Panc1 (cell line): Measurements from ENCODE around the gene CPT1B. TPM values are rescaled to one million over a fixed set of nuclear protein-coding genes. Genes with fewer than 3 reads are reported as not detected.
"Not testable (repeated sequence)": the region's sequence is repeated elsewhere in the genome, so short reads cannot be mapped to it uniquely, and the experiment has no call there.

ENCODE experiments used
- ATAC-seq: fragments of 200-7000 bp; cut with Tn5 transposase; 2 replicates; pipeline ENCODE4 v1.9.1; 2020; ENCODE audit warnings: mild to moderate bottlenecking, moderate library complexity
- BruUV-seq: library from RNA; stranded (reverse); fragments of 400-500 nt; replicated peaks from 2 replicates; lab custom pipeline; 2021; lab: Mats Ljungman, UMichigan
- CTCF ChIA-PET: fragments of 300-600 bp; sonication (Branson Sonifier 250); formaldehyde crosslinking; loops from one replicate; lab custom pipeline; 2022; ENCODE audit warnings: antibody characterized with exemption; lab: Charles Lee
- POLR2A ChIA-PET: fragments of 300-600 bp; sonication (Branson Sonifier 250); formaldehyde crosslinking; loops from one replicate; lab custom pipeline; 2022; ENCODE audit warnings: antibody characterized with exemption; lab: Charles Lee
- DNase-seq: peaks from one replicate; pipeline ENCODE4 v3.0.0-alpha.2; 2010; ENCODE audit warnings: low read depth, low spot score
- H3K27ac ChIP-seq: 2 replicates; pipeline ENCODE4 v1.5.1; 2011; ENCODE audit warnings: mild to moderate bottlenecking, low read length, inconsistent platforms
- H3K27me3 ChIP-seq: fragments of 200-500 bp; sonication (Bioruptor generic); 2 replicates; pipeline ENCODE4 v1.6.0; 2014; ENCODE audit warnings: low read length, inconsistent platforms; ENCODE audit not compliant: control insufficient read depth, insufficient read depth
- H3K36me3 ChIP-seq: fragments of 200-500 bp; sonication (Bioruptor generic); 2 replicates; pipeline ENCODE4 v1.5.1; 2014; ENCODE audit warnings: inconsistent platforms, mild to moderate bottlenecking, low read length, moderate library complexity; ENCODE audit not compliant: control insufficient read depth, insufficient read depth
- H3K4me1 ChIP-seq: 2 replicates; pipeline ENCODE4 v1.5.1; 2011; ENCODE audit warnings: inconsistent platforms, mild to moderate bottlenecking, low read length, moderate library complexity; ENCODE audit not compliant: control insufficient read depth, insufficient read depth
- H3K4me3 ChIP-seq, 2 experiments: 2 replicates each; pipeline ENCODE4 v1.5.1; 2011 to 2012; ENCODE audit warnings: low read depth in 2 of 2, low read length in 2 of 2, mild to moderate bottlenecking in 2 of 2, inconsistent platforms in 1 of 2, moderate library complexity in 1 of 2
- H3K9me3 ChIP-seq: fragments of 200-500 bp; sonication (Bioruptor generic); 2 replicates; pipeline ENCODE4 v1.5.1; 2014; ENCODE audit warnings: low read depth, mild to moderate bottlenecking, inconsistent platforms, low read length, moderate library complexity; ENCODE audit not compliant: control insufficient read depth, insufficient read depth
- POLR2AphosphoS5 ChIP-seq: IDR thresholded peaks from 2 replicates; pipeline ENCODE4 v1.6.1; 2012; ENCODE audit warnings: mild to moderate bottlenecking, low read depth, low read length, moderate library complexity
- SIN3A ChIP-seq: IDR thresholded peaks from 2 replicates; pipeline ENCODE4 v1.6.1; 2012; ENCODE audit warnings: low read depth, mild to moderate bottlenecking, low read length, moderate library complexity, borderline replicate concordance; ENCODE audit not compliant: insufficient read depth
- TCF7L2 ChIP-seq: IDR thresholded peaks from 2 replicates; pipeline ENCODE4 v1.6.1; 2011; ENCODE audit warnings: mild to moderate bottlenecking, low read depth, low read length, inconsistent platforms
- in situ Hi-C: cut with HindIII; loops from 2 replicates; pipeline ENCODE4 v1.10.0; 2016; ENCODE audit warnings: low sequenced_read_pairs, low pct_unique_long_range_greater_than_20kb
- intact Hi-C: fragments of 100-400 bp; cut with micrococcal nuclease; formaldehyde crosslinking; loops from one replicate; pipeline ENCODE4 v1.10.0; 2022; ENCODE audit not compliant: unreplicated experiment
- total RNA-seq: library from RNA; stranded (reverse); gene quantifications from one replicate; pipeline ENCODE4 v1.2.1, GENCODE V29; 2021; ENCODE audit not compliant: unreplicated experiment
- TF ChIP-seq, protein P1 (sequence below): fragments of 450-650 bp; IDR thresholded peaks from 2 replicates; pipeline ENCODE4 v1.5.1; 2017; ENCODE audit warnings: mild to moderate bottlenecking
- TF ChIP-seq, protein P2 (sequence below), 2 experiments: IDR thresholded peaks; 2 replicates each; pipeline ENCODE4 v1.6.1; 2011 to 2012; ENCODE audit warnings: low read depth in 2 of 2, control low read depth in 1 of 2, low read length in 1 of 2, mild to moderate bottlenecking in 1 of 2, moderate library complexity in 1 of 2; ENCODE audit not compliant: insufficient read depth in 1 of 2

Gene CPT1B
- total RNA-seq, 1 experiment from 2014 or later: 18.4 TPM

GRCh38 chr22:50521710-50522109 lies 56.5 kb downstream of the CPT1B start:
- Histone ChIP-seq H3K4me1 (no peaks in the 10 kb centered on the region), H3K9me3 (no peaks in the 10 kb centered on the region), H3K4me3 (no peak overlapping the region), H3K27ac (no peak overlapping the region), H3K27me3 (no peaks in the 10 kb centered on the region), H3K36me3 (no peaks in the 10 kb centered on the region; the same call in 1 of the 2 replicates)
- no TSS peak for BruUV-seq
- TF ChIP-seq, protein P1, sequence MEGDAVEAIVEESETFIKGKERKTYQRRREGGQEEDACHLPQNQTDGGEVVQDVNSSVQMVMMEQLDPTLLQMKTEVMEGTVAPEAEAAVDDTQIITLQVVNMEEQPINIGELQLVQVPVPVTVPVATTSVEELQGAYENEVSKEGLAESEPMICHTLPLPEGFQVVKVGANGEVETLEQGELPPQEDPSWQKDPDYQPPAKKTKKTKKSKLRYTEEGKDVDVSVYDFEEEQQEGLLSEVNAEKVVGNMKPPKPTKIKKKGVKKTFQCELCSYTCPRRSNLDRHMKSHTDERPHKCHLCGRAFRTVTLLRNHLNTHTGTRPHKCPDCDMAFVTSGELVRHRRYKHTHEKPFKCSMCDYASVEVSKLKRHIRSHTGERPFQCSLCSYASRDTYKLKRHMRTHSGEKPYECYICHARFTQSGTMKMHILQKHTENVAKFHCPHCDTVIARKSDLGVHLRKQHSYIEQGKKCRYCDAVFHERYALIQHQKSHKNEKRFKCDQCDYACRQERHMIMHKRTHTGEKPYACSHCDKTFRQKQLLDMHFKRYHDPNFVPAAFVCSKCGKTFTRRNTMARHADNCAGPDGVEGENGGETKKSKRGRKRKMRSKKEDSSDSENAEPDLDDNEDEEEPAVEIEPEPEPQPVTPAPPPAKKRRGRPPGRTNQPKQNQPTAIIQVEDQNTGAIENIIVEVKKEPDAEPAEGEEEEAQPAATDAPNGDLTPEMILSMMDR: no peak
- TF ChIP-seq TCF7L2: no peak
- TF ChIP-seq, protein P2, sequence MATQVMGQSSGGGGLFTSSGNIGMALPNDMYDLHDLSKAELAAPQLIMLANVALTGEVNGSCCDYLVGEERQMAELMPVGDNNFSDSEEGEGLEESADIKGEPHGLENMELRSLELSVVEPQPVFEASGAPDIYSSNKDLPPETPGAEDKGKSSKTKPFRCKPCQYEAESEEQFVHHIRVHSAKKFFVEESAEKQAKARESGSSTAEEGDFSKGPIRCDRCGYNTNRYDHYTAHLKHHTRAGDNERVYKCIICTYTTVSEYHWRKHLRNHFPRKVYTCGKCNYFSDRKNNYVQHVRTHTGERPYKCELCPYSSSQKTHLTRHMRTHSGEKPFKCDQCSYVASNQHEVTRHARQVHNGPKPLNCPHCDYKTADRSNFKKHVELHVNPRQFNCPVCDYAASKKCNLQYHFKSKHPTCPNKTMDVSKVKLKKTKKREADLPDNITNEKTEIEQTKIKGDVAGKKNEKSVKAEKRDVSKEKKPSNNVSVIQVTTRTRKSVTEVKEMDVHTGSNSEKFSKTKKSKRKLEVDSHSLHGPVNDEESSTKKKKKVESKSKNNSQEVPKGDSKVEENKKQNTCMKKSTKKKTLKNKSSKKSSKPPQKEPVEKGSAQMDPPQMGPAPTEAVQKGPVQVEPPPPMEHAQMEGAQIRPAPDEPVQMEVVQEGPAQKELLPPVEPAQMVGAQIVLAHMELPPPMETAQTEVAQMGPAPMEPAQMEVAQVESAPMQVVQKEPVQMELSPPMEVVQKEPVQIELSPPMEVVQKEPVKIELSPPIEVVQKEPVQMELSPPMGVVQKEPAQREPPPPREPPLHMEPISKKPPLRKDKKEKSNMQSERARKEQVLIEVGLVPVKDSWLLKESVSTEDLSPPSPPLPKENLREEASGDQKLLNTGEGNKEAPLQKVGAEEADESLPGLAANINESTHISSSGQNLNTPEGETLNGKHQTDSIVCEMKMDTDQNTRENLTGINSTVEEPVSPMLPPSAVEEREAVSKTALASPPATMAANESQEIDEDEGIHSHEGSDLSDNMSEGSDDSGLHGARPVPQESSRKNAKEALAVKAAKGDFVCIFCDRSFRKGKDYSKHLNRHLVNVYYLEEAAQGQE (IDR thresholded peaks at IDR 0.05; ENCODE audit: insufficient read depth in 1 of 2, low read depth in 2 of 2, low read length in 1 of 2): no peak
- no peak for TF ChIP-seq SIN3A
- no peak for TF ChIP-seq POLR2AphosphoS5
- ATAC-seq (no peak), DNase-seq (no peak)
- in situ Hi-C loops: no loop called here
- intact Hi-C loops: no loop called here
- ChIA-PET CTCF (no interaction called here), POLR2A (no interaction called here)

DNA sequence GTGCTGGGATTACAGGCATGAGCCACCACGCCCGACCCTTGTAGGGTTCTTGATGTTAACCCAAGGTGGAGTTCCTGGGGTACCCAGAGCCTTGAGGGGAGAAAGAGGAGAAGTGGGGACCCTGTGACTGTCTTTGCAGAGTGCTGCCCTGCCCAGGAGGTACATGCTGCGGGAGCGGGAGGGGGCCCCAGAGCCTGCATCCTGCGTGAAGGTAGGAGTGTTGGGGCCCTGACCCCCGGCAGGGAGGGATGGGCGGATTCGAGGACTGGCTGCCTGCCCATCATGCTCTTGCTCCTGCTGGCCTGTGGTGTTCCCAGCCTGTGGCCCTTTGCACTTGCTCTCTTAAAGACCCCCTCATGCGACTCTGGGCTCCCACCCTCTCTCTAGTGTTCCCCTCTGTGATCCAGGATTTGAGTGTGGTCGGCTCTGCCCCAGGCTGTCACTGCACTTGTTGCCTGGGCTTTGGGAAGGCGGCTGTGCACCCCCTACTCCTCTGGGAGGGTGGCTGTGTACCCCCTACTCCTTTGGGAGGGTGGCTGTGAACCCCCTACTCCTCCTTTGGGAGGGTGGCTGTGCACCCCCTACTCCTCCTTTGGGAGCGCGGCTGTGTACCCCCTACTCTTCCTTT lies 57.3 kb downstream of the CPT1B start:
- no peak overlapping the region for H3K27ac ChIP-seq
- H3K9me3 ChIP-seq: no peaks in the 10 kb centered on the region
- ChIA-PET POLR2A (no interaction called here), CTCF (no interaction called here)
- H3K4me3 ChIP-seq: no peak overlapping the region
- H3K36me3 ChIP-seq: no peaks in the 10 kb centered on the region; the same call in 1 of the 2 replicates
- intact Hi-C loops (no loop called here), in situ Hi-C loops (no loop called here)
- ATAC-seq (no peak), DNase-seq (no peak)
- no peaks in the 10 kb centered on the region for H3K4me1 ChIP-seq
- H3K27me3 ChIP-seq: no peaks in the 10 kb centered on the region
- BruUV-seq: no TSS peak
- TF ChIP-seq, protein P1: no peak
- no peak for TF ChIP-seq TCF7L2
- no peak for TF ChIP-seq SIN3A
- no peak for TF ChIP-seq POLR2AphosphoS5
- TF ChIP-seq, protein P2 (IDR thresholded peaks at IDR 0.05; ENCODE audit: insufficient read depth in 1 of 2, low read depth in 2 of 2, low read length in 1 of 2): no peak

DNA sequence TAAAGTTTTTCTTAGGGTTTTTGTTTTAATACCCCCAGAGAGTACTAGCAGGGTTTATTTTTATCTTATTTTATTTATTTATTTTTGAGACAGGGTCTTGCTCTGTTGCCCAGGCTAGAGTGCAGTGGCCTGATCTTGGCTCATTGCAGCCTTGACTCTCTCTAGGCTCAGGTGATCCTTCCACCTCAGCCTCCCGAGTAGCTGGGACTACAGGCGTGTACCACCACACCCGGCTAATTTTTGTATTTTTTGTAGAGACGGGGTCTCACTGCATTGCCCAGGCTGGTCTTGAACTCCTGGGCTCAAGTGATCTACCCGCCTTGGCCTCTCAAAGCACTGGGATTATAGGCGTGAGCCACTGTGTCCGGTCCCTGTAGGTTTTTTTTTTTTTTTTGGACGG lies 58.0 kb downstream of the CPT1B start:
- POLR2A ChIA-PET, H3K27ac ChIP-seq, H3K36me3 ChIP-seq, intact Hi-C loops, H3K9me3 ChIP-seq, in situ Hi-C loops, H3K27me3 ChIP-seq, BruUV-seq, H3K4me1 ChIP-seq, CTCF ChIA-PET, H3K4me3 ChIP-seq, ATAC-seq, DNase-seq: not testable (repeated sequence)
